ENCODE data around the gene ZFHX3. TPM values are rescaled to one million over a fixed set of nuclear protein-coding genes. Genes with fewer than 3 reads are reported as not detected.

ZFHX3 gene
- total and polyA plus RNA-seq, 11 donors: 3.8 to 21.6 (median 13.6) TPM

DNA sequence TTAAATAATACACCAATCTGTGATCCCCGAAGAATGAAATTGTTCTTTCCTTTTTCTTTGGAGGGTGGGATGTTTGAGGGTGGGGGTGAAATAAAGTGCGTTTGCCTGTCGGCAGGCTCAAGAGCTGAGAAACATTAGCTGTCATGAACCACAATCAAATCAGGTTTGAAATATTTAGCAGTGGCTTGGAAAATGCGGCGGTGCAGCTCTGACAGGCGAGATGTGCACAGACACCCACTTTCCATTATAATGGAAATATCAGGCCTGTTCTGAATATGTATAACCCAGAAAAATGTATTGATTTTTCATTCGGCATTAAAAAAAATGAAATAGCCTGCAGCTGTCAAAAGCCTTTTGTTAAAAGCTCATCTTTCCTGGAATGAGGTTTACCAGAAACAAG, 212.8 kb downstream of the ZFHX3 start:
- no peak for TF ChIP-seq POLR2A (IDR thresholded peaks at IDR 0.05)
- TF ChIP-seq, protein P1, sequence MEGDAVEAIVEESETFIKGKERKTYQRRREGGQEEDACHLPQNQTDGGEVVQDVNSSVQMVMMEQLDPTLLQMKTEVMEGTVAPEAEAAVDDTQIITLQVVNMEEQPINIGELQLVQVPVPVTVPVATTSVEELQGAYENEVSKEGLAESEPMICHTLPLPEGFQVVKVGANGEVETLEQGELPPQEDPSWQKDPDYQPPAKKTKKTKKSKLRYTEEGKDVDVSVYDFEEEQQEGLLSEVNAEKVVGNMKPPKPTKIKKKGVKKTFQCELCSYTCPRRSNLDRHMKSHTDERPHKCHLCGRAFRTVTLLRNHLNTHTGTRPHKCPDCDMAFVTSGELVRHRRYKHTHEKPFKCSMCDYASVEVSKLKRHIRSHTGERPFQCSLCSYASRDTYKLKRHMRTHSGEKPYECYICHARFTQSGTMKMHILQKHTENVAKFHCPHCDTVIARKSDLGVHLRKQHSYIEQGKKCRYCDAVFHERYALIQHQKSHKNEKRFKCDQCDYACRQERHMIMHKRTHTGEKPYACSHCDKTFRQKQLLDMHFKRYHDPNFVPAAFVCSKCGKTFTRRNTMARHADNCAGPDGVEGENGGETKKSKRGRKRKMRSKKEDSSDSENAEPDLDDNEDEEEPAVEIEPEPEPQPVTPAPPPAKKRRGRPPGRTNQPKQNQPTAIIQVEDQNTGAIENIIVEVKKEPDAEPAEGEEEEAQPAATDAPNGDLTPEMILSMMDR (IDR thresholded peaks at IDR 0.05): no peak
- Histone ChIP-seq H3K4me3 (no peak overlapping the region), H3K9me3 (no peaks in the 10 kb centered on the region), H3K27me3 (no peaks in the 10 kb centered on the region), H3K36me3 (peaks cover 0 to 7% (median 0%) of the 10 kb centered on the region in 9 donors), H3K4me1 (peaks cover 0 to 24% (median 0%) of the 10 kb centered on the region in 12 donors), H3K27ac (no peak overlapping the region)
- intact Hi-C loops (cut with DNase I): loop anchor here in 2 of 10 donors (10.0 kb wide), 2 partner anchors 220 to 1040 kb away; no protein-coding TSS in a partner anchor
- ATAC-seq (no peak), DNase-seq (no peak)
- 93 to 97% (median 95%) methylated on average over 7 of the region's 7 CpGs for WGBS, 4 donors

DNA sequence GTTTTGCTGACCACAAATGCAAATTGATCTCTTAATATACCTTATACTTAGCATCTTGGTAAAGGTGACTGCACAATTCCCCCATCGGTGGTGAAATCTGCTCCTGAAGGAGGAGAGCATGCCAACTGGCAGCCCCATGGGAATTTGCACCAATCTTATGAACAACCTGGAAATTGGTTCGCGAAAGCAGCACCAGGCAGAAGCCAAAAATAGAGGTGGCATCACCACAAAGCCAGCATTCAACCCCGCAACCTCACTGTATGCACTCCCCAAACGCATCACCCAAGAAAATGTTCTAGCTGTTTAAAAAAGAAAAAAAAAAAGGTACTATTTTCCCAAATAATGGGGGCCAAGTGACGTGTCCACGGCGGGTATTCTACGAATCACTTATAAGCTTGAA, 213.4 kb downstream of the ZFHX3 start:
- no peak for TF ChIP-seq POLR2A (IDR thresholded peaks at IDR 0.05)
- TF ChIP-seq, protein P1 (IDR thresholded peaks at IDR 0.05): no peak
- H3K36me3 ChIP-seq: peaks cover 0 to 10% (median 2%) of the 10 kb centered on the region in 9 donors
- DNase-seq (no peak), ATAC-seq (no peak)
- no peak overlapping the region for H3K4me3 ChIP-seq
- WGBS, 4 donors: 91 to 95% (median 93%) methylated on average over 9 of the region's 9 CpGs
- H3K4me1 ChIP-seq: peaks cover 0 to 23% (median 0%) of the 10 kb centered on the region in 12 donors
- intact Hi-C loops (cut with DNase I): loop anchor here in 9 of 10 donors (5.0 to 10.0 kb wide), 8 partner anchors 213 to 1043 kb away; partner anchors contain the start of gene ZFHX3 (in 5 of the 9)
- no peaks in the 10 kb centered on the region for H3K9me3 ChIP-seq
- H3K27me3 ChIP-seq: no peaks in the 10 kb centered on the region
- H3K27ac ChIP-seq: peak overlapping the region in 1 of 12 donors; percentile 53

DNA sequence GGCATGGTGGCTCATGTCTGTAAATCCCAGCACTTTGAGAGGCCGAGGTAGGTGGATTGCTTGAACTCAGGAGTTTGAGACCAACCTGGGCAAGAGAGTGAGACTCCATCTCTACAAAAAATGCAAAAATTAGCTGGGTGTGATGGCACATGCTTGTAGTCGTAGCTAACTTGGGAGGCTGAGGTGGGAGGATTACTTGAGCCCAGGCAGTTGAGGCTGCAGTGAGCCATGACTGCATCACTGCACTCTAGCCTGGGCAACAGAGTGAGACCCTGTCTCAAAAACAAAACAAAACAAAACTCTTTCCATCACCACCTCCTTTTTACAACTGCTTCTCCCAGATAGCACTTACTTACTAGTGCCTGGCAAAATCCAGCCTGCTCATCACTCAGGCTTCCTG, 214.0 kb downstream of the ZFHX3 start:
- ATAC-seq (no peak), DNase-seq (no peak)
- Histone ChIP-seq H3K9me3 (no peaks in the 10 kb centered on the region), H3K27me3 (no peaks in the 10 kb centered on the region), H3K4me1 (peaks cover 0 to 23% (median 0%) of the 10 kb centered on the region in 12 donors), H3K36me3 (peaks cover 0 to 15% (median 5%) of the 10 kb centered on the region in 9 donors), H3K27ac (peak overlapping the region in 1 of 12 donors; percentile 53), H3K4me3 (no peak overlapping the region)
- 93 to 100% (median 97%) methylated on average over 2 of the region's 2 CpGs for WGBS, 4 donors
- no peak for TF ChIP-seq POLR2A (IDR thresholded peaks at IDR 0.05)
- TF ChIP-seq, protein P1 (IDR thresholded peaks at IDR 0.05): no peak
- intact Hi-C loops (cut with DNase I): loop anchor here (1.0 to 10.0 kb wide), 11 partner anchors 213 to 1043 kb away; partner anchors contain the start of gene ZFHX3 (in 5 of the 10)

DNA sequence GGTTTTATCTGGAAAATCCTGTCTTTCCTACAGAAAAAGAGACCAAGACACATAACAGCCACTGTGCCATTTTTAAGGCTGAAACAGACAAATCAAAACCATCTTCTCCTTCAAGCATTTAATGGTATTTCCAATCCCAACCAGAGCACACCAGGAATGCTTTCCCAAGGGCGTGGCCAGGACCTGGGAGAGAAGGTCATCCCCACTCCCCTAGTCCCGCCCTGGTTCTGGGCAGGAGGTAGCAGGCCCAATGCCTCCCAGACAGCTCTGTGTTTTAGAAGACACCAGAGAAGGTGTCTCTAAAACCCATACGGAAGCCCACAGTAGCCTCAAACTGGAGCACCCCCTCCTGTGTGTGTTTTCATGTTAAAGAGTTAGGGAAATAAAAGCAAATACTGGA, 214.4 kb downstream of the ZFHX3 start:
- DNase-seq (no peak), ATAC-seq (no peak)
- peaks cover 0 to 26% (median 0%) of the 10 kb centered on the region in 12 donors for H3K4me1 ChIP-seq
- no peaks in the 10 kb centered on the region for H3K9me3 ChIP-seq
- H3K27ac ChIP-seq: peak overlapping the region in 4 of 12 donors; percentile 28 to 53 (median 32)
- 88 to 100% (median 96%) methylated on average over 3 of the region's 3 CpGs for WGBS, 4 donors
- intact Hi-C loops (cut with DNase I): loop anchor here (1.0 to 10.0 kb wide), 11 partner anchors 214 to 1044 kb away; partner anchors contain the start of gene ZFHX3 (in 5 of the 10)
- H3K36me3 ChIP-seq: peaks cover 0 to 16% (median 9%) of the 10 kb centered on the region in 9 donors
- TF ChIP-seq, protein P1 (IDR thresholded peaks at IDR 0.05): no peak
- no peak for TF ChIP-seq POLR2A (IDR thresholded peaks at IDR 0.05)
- H3K27me3 ChIP-seq: no peaks in the 10 kb centered on the region
- H3K4me3 ChIP-seq: no peak overlapping the region

All from heart left ventricle (tissue), 16 donors.